Tibial nerve (tissue), 4 donors: Measurements from ENCODE around the gene CAPRIN1. TPM values are rescaled to one million over a fixed set of nuclear protein-coding genes. Genes with fewer than 3 reads are reported as not detected.

Experiments
- DNase-seq, 2 donors: peaks; one replicate each; pipeline ENCODE4 v3.0.0-alpha.2; 2019; ENCODE audit warnings: low spot score in 2 of 2
- H3K27ac ChIP-seq, 4 donors: fragments of 200-600 bp; sonication (generic) in 3 of 4; one replicate each; pipeline ENCODE4 v1.5.1; 2017 to 2019; ENCODE audit warnings: mild to moderate bottlenecking in 1 of 4
- H3K27me3 ChIP-seq, 2 donors: fragments of 200-600 bp; sonication (generic) in 1 of 2; one replicate each; pipeline versions ENCODE4 v1.5.1 to v1.6.0; 2017 to 2019
- H3K36me3 ChIP-seq, 3 donors: fragments of 200-600 bp; sonication (generic); one replicate each; pipeline ENCODE4 v1.5.1; 2018 to 2019
- H3K4me1 ChIP-seq, 4 donors: fragments of 200-600 bp; sonication (generic) in 3 of 4; one replicate each; pipeline ENCODE4 v1.5.1; 2017 to 2019
- H3K4me3 ChIP-seq, 4 donors: fragments of 200-600 bp; sonication (generic) in 3 of 4; one replicate each; pipeline ENCODE4 v1.5.1; 2017 to 2019; ENCODE audit warnings: mild to moderate bottlenecking in 1 of 4, moderate library complexity in 1 of 4
- H3K9me3 ChIP-seq, 4 donors: fragments of 200-600 bp; sonication (generic) in 3 of 4; one replicate each; pipeline ENCODE4 v1.5.1; 2017 to 2019
- CTCF ChIP-seq, 5 experiments: fragments of 200-600 bp in 3 of 5; fragments of 450-650 bp in 2 of 5; sonication (generic) in 3 of 5; IDR thresholded peaks; one replicate each; pipeline ENCODE4 v1.5.1; 2016 to 2019; ENCODE audit warnings: antibody characterized with exemption in 5 of 5, mild to moderate bottlenecking in 3 of 5, moderate library complexity in 2 of 5
- EP300 ChIP-seq, 2 donors: sonication (generic); formaldehyde crosslinking; IDR thresholded peaks; one replicate each; pipeline ENCODE4 v1.6.1; 2017; ENCODE audit warnings: antibody characterized with exemption in 2 of 2, mild to moderate bottlenecking in 1 of 2
- POLR2A ChIP-seq, 2 donors: fragments of 450-650 bp; IDR thresholded peaks; one replicate each; pipeline ENCODE4 v1.6.1; 2017; ENCODE audit warnings: antibody characterized with exemption in 2 of 2, mild to moderate bottlenecking in 2 of 2, moderate library complexity in 2 of 2
- WGBS, 2 donors: methylation state at CpG; one replicate each; pipeline ENCODE4 v1.1.5; 2018; 5-methylcytosine and 5-hydroxymethylcytosine counted together
- total RNA-seq, 4 donors: library from RNA; depleted of rRNA; stranded (reverse); fragments of >200 nt; gene quantifications; one replicate each; pipeline ENCODE4 v1.1.0, GENCODE V29; 2016

The CAPRIN1 gene
- total RNA-seq, 4 donors from 2014 or later = 121 to 167 (median 150) TPM

GRCh38 chr11:34132261-34132965 is 80.9 kb downstream of the CAPRIN1 start:
- no peaks in the 10 kb centered on the region for H3K27me3 ChIP-seq
- H3K9me3 ChIP-seq = no peaks in the 10 kb centered on the region
- DNase-seq = no peak
- no peak overlapping the region for H3K27ac ChIP-seq
- TF ChIP-seq CTCF (IDR thresholded peaks at IDR 0.05) (no peak), EP300 (IDR thresholded peaks at IDR 0.05) (no peak), POLR2A (IDR thresholded peaks at IDR 0.05) (no peak)
- no peaks in the 10 kb centered on the region for H3K4me1 ChIP-seq
- peaks cover 4 to 98% (median 24%) of the 10 kb centered on the region in 3 donors for H3K36me3 ChIP-seq
- no peak overlapping the region for H3K4me3 ChIP-seq
- 91 to 93% methylated on average over 4 of the region's 4 CpGs for WGBS, 2 donors

DNA sequence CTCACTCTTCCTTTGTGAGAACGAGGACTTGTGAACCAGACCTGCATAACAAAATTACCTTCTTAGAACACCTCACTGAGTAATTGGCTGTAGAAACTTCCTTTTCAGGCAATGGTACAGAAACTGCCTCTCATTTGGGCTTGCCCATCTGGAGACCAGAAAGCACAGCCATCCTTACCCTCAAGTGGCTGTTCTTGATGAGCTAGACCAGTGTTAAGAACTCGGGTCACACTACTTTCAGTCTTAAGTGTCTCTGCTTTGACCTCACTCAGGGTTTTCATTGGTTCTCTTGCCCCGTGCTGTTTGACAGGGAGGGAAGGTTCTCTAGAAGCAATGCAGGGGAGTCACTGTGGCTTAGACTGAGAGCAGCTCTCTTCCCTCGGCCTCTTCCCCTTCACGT is 83.2 kb downstream of the CAPRIN1 start:
- H3K4me3 ChIP-seq = no peak overlapping the region
- no peaks in the 10 kb centered on the region for H3K4me1 ChIP-seq
- no peak overlapping the region for H3K27ac ChIP-seq
- DNase-seq = no peak
- no peaks in the 10 kb centered on the region for H3K9me3 ChIP-seq
- no peaks in the 10 kb centered on the region for H3K27me3 ChIP-seq
- 84 to 90% methylated on average over 5 of the region's 5 CpGs for WGBS, 2 donors
- TF ChIP-seq POLR2A (IDR thresholded peaks at IDR 0.05) = no peak
- no peak for TF ChIP-seq CTCF (IDR thresholded peaks at IDR 0.05)
- TF ChIP-seq EP300 (IDR thresholded peaks at IDR 0.05) = no peak
- H3K36me3 ChIP-seq = peaks cover 4 to 100% (median 25%) of the 10 kb centered on the region in 3 donors

DNA sequence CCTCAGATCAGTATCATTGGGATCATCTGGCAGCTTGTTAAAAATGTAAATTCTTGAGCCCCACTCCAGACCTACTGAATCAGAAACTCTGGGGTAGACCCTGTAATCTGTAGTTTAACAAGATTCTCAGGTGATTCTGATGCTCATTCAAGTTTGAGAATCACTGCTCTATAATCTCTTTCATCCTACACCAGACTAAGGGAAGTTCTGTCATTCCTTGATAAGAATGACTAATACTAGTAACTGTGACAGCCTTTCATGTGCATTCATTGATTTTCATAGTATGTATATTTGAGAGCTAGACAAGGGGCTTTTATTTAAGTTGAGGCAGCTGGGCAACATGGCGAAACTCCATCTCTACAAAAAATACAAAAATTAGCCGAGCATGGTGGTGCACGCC is 83.9 kb downstream of the CAPRIN1 start:
- WGBS, 2 donors = 94 to 97% methylated on average over 3 of the region's 3 CpGs
- TF ChIP-seq CTCF (IDR thresholded peaks at IDR 0.05) = no peak
- no peak for TF ChIP-seq EP300 (IDR thresholded peaks at IDR 0.05)
- TF ChIP-seq POLR2A (IDR thresholded peaks at IDR 0.05) = no peak
- H3K4me3 ChIP-seq = no peak overlapping the region
- no peak overlapping the region for H3K27ac ChIP-seq
- no peaks in the 10 kb centered on the region for H3K4me1 ChIP-seq
- H3K27me3 ChIP-seq = no peaks in the 10 kb centered on the region
- DNase-seq = no peak
- no peaks in the 10 kb centered on the region for H3K9me3 ChIP-seq
- H3K36me3 ChIP-seq = peaks cover 4 to 100% (median 31%) of the 10 kb centered on the region in 3 donors

- H3K9me3 ChIP-seq = no peaks in the 10 kb centered on the region
- H3K27me3 ChIP-seq = no peaks in the 10 kb centered on the region
- 90 to 98% methylated on average over 8 of the region's 8 CpGs for WGBS, 2 donors
- no peak overlapping the region for H3K27ac ChIP-seq
- TF ChIP-seq EP300 (IDR thresholded peaks at IDR 0.05) (no peak), POLR2A (IDR thresholded peaks at IDR 0.05) (no peak), CTCF (IDR thresholded peaks at IDR 0.05) (no peak)
- no peak overlapping the region for H3K4me3 ChIP-seq
- peaks cover 4 to 100% (median 30%) of the 10 kb centered on the region in 3 donors for H3K36me3 ChIP-seq
- no peak for DNase-seq
- no peaks in the 10 kb centered on the region for H3K4me1 ChIP-seq
Observed at GRCh38 chr11:34136420-34136819, 84.9 kb downstream of the CAPRIN1 start.

DNA sequence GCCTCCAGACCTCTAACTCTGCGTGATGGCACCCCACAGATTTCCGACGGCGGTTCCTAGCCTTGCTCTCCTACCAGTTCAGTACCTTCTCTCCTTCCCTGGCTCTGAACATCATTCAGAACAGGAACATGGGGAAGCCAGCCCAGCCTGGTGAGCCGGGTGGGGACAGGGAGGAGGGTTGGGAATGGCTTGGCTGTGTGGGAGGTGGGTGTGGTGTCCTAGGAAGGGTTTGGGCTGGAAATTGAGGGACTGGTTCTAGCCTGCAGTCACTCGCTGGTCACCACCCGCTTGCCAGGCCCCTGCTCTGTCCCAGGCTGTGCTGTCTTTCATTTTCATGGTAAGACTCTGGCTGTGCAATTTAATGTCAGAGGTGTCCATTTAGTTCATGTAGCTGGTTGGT is 87.8 kb downstream of the CAPRIN1 start:
- Histone ChIP-seq H3K4me1 (no peaks in the 10 kb centered on the region), H3K4me3 (no peak overlapping the region), H3K27me3 (no peaks in the 10 kb centered on the region), H3K9me3 (no peaks in the 10 kb centered on the region), H3K36me3 (peaks cover 4 to 100% (median 31%) of the 10 kb centered on the region in 3 donors), H3K27ac (no peak overlapping the region)
- no peak for TF ChIP-seq EP300 (IDR thresholded peaks at IDR 0.05)
- TF ChIP-seq CTCF (IDR thresholded peaks at IDR 0.05) = no peak
- TF ChIP-seq POLR2A (IDR thresholded peaks at IDR 0.05) = no peak
- DNase-seq = no peak
- 94% methylated on average over 7 of the region's 7 CpGs for WGBS, 2 donors
